Stomach (tissue), 4 donors: ENCODE measurements around the gene FAM171A1.
A peak's percentile ranks its signal among the peaks of the same experiment; 100 is the strongest.

Experiments used
- CTCF ChIP-seq, 7 experiments: fragments of 450-650 bp in 4 of 7; fragments of 200-600 bp in 3 of 7; sonication (generic) in 3 of 7; IDR thresholded peaks; one replicate each; pipeline ENCODE4 v1.5.1; 2016 to 2019; ENCODE audit warnings: antibody characterized with exemption in 7 of 7, control low read depth in 2 of 7, mild to moderate bottlenecking in 1 of 7
- POLR2A ChIP-seq, 4 donors: fragments of 450-650 bp; IDR thresholded peaks; one replicate each; pipeline ENCODE4 v1.6.1; 2016; ENCODE audit warnings: antibody characterized with exemption in 4 of 4, control low read depth in 2 of 4, mild to moderate bottlenecking in 1 of 4, moderate library complexity in 1 of 4
- POLR2AphosphoS5 ChIP-seq, 3 donors: sonication (generic); formaldehyde crosslinking; IDR thresholded peaks; one replicate each; pipeline ENCODE4 v1.6.1; 2016; ENCODE audit warnings: antibody characterized with exemption in 3 of 3

GRCh38 chr10:15168291-15168785 is 202.8 kb downstream of the FAM171A1 start, which contains the start of gene NMT2:
- TF ChIP-seq CTCF (IDR thresholded peaks at IDR 0.05): peak in 4 of 7 experiments; percentile 18 to 52 (median 30)
- peak in 2 of 4 donors; percentile 46 to 61 for TF ChIP-seq POLR2A (IDR thresholded peaks at IDR 0.05)
- peak; percentile 92 to 96 (median 95) for TF ChIP-seq POLR2AphosphoS5 (IDR thresholded peaks at IDR 0.05)
